Measurements from ENCODE around the gene GPX2. TPM values are rescaled to one million over a fixed set of nuclear protein-coding genes. Genes with fewer than 3 reads are reported as not detected.

The GPX2 gene
- total RNA-seq, 6 experiments from 2014 or later = 248 to 1,113 (median 341) TPM

GRCh38 chr14:64932231-64932630 lies 10.3 kb downstream of the GPX2 start:
- DNase-seq = no peak
- Histone ChIP-seq H3K4me1 (peaks cover 0 to 44% (median 1%) of the 10 kb centered on the region in 4 donors), H3K27ac (no peak overlapping the region), H3K27me3 (no peaks in the 10 kb centered on the region), H3K36me3 (peaks cover 4 to 41% (median 9%) of the 10 kb centered on the region in 4 donors), H3K4me3 (no peak overlapping the region), H3K9me3 (peaks cover 0 to 2% (median 0%) of the 10 kb centered on the region in 4 donors)
- TF ChIP-seq, protein P1, sequence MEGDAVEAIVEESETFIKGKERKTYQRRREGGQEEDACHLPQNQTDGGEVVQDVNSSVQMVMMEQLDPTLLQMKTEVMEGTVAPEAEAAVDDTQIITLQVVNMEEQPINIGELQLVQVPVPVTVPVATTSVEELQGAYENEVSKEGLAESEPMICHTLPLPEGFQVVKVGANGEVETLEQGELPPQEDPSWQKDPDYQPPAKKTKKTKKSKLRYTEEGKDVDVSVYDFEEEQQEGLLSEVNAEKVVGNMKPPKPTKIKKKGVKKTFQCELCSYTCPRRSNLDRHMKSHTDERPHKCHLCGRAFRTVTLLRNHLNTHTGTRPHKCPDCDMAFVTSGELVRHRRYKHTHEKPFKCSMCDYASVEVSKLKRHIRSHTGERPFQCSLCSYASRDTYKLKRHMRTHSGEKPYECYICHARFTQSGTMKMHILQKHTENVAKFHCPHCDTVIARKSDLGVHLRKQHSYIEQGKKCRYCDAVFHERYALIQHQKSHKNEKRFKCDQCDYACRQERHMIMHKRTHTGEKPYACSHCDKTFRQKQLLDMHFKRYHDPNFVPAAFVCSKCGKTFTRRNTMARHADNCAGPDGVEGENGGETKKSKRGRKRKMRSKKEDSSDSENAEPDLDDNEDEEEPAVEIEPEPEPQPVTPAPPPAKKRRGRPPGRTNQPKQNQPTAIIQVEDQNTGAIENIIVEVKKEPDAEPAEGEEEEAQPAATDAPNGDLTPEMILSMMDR (IDR thresholded peaks at IDR 0.05) = no peak
- TF ChIP-seq POLR2A (IDR thresholded peaks at IDR 0.05) = no peak
- intact Hi-C loops (cut with DNase I) = no loop called here
- peak in 3 of 4 donors; percentile 41 to 49 (median 44) for ATAC-seq

- Histone ChIP-seq H3K27ac (no peak overlapping the region), H3K4me1 (peaks cover 0 to 40% (median 0%) of the 10 kb centered on the region in 4 donors), H3K9me3 (peaks cover 0 to 2% (median 0%) of the 10 kb centered on the region in 4 donors), H3K27me3 (no peaks in the 10 kb centered on the region), H3K36me3 (peaks cover 4 to 52% (median 9%) of the 10 kb centered on the region in 4 donors), H3K4me3 (no peak overlapping the region)
- WGBS (ENCODE audit: insufficient coverage, low coverage, low lambda C conversion rate, missing lambda C conversion rate) = 94% methylated on average over 2 of the region's 2 CpGs
- TF ChIP-seq, protein P1 (IDR thresholded peaks at IDR 0.05) = no peak
- TF ChIP-seq POLR2A (IDR thresholded peaks at IDR 0.05) = no peak
- no peak for ATAC-seq
- intact Hi-C loops (cut with DNase I) = no loop called here
- no peak for DNase-seq
Measured at GRCh38 chr14:64931123-64931522, 11.4 kb downstream of the GPX2 start.

DNA sequence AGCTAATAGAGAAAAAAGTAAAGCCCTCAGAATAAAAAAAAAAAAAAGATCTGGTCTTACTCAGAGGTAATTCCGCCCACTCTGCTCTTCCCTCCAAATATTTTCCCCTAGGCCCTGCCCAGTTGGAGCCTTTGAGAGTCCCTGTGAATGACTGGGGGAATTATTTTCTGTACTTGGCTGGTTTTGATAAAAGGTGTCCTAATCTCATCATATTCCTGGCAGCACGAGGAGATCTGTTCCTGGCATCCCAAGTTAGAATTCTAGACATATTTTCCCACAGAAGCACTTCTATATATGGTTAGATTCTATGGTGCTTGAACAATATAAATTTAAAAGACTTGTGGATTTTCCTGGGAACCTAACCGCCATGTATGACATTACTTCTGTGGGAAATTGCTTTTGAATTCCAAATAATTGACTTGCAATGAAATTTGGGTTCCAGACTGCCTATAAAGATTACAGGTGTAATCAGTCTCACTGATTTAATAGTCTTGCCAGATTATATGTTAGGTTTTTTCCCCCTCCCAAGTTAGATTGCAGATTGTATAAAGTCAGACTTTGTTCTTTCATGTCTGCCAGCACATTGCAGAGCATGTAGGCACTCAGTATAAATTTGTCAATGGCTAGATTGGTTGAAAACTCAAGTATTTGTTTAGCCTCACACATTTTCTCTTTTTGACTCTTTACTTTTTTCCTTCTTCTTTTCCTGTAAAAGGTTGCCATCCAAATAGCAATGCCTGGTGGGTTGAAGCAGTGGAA lies 12.3 kb downstream of the GPX2 start:
- ATAC-seq (peak; percentile 40 to 65 (median 60)), DNase-seq (no peak)
- intact Hi-C loops (cut with DNase I) = no loop called here
- Histone ChIP-seq H3K4me3 (no peak overlapping the region), H3K9me3 (peaks cover 0 to 2% (median 0%) of the 10 kb centered on the region in 4 donors), H3K27me3 (no peaks in the 10 kb centered on the region), H3K36me3 (peaks cover 4 to 57% (median 9%) of the 10 kb centered on the region in 4 donors), H3K27ac (no peak overlapping the region), H3K4me1 (peaks cover 0 to 40% (median 0%) of the 10 kb centered on the region in 4 donors)
- TF ChIP-seq, protein P1 (IDR thresholded peaks at IDR 0.05) = no peak
- no peak for TF ChIP-seq POLR2A (IDR thresholded peaks at IDR 0.05)
- 79% methylated on average over 3 of the region's 3 CpGs for WGBS (ENCODE audit: insufficient coverage, low coverage, low lambda C conversion rate, missing lambda C conversion rate)

- Histone ChIP-seq H3K36me3 (peaks cover 4 to 64% (median 12%) of the 10 kb centered on the region in 4 donors), H3K4me3 (no peak overlapping the region), H3K9me3 (peaks cover 0 to 2% (median 0%) of the 10 kb centered on the region in 4 donors), H3K4me1 (peaks cover 0 to 40% (median 0%) of the 10 kb centered on the region in 4 donors), H3K27me3 (no peaks in the 10 kb centered on the region), H3K27ac (no peak overlapping the region)
- TF ChIP-seq POLR2A (IDR thresholded peaks at IDR 0.05) = no peak
- TF ChIP-seq, protein P1 (IDR thresholded peaks at IDR 0.05) = no peak
- DNase-seq = no peak
- 97% methylated on average over 3 of the region's 3 CpGs for WGBS (ENCODE audit: insufficient coverage, low coverage, low lambda C conversion rate, missing lambda C conversion rate)
- intact Hi-C loops (cut with DNase I) = no loop called here
- no peak for ATAC-seq
Measured at GRCh38 chr14:64929014-64929359, 13.6 kb downstream of the GPX2 start.

Data from right lobe of liver (tissue), 6 donors.